Chondrocyte (in vitro differentiated cells): ENCODE results near the gene EXOC3L2. TPM values are rescaled to one million over a fixed set of nuclear protein-coding genes. Genes with fewer than 3 reads are reported as not detected.

Experiments used
- DNase-seq: peaks from one replicate; pipeline ENCODE4 v3.0.0; 2021; ENCODE audit warnings: mixed read lengths, low spot score
- H3K27ac Mint-ChIP-seq: one replicate; pipeline ENCODE4 v1.8.0; 2021; ENCODE audit warnings: mild to moderate bottlenecking, moderate library complexity, mixed read lengths; ENCODE audit not compliant: unreplicated experiment
- H3K27me3 Mint-ChIP-seq: 2 replicates; pipeline ENCODE4 v1.8.0; 2021; ENCODE audit warnings: low read depth, mixed read lengths
- H3K36me3 Mint-ChIP-seq: 2 replicates; pipeline ENCODE4 v1.8.0; 2021; ENCODE audit warnings: low read depth, mixed read lengths
- H3K4me1 Mint-ChIP-seq: 2 replicates; pipeline ENCODE4 v1.8.0; 2021; ENCODE audit warnings: low read depth, mild to moderate bottlenecking, mixed read lengths
- H3K4me3 Mint-ChIP-seq: one replicate; pipeline ENCODE4 v1.8.0; 2021; ENCODE audit warnings: mild to moderate bottlenecking, moderate library complexity, mixed read lengths; ENCODE audit not compliant: unreplicated experiment
- H3K9me3 Mint-ChIP-seq: 2 replicates; pipeline ENCODE4 v1.8.0; 2021; ENCODE audit warnings: low read depth, mixed read lengths
- total RNA-seq: library from RNA; stranded (reverse); gene quantifications from 3 replicates; pipeline ENCODE4 v1.2.1, GENCODE V29; 2021
- TF ChIP-seq, protein P1 (sequence below): fragments of 200-600 bp; sonication (generic); IDR thresholded peaks from 2 replicates; pipeline ENCODE4 v1.5.0; 2021; ENCODE audit warnings: antibody characterized with exemption, mild to moderate bottlenecking, moderate library complexity

The EXOC3L2 gene
- total RNA-seq, 1 donor from 2014 or later, result 0.37 TPM

DNA sequence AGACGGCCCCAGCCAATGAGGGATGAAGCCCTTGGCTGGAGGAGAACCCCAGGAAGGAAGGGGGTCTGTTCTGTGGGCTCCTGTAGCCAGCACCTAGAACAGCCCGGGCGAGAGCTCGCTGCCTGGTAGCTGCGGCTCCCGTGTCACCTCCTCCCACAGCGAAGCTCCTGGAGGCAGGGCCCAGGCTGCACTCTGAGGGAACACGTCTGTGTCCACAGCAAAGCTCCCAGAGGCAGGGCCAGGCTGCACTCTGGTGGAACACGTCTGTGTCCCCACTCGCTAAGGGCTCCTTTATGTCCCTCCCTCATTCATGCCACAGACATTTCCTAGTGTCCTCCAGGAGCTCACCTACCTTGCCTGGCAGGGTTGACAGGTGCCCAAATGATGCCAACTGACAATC lies 75.6 kb downstream of the EXOC3L2 start:
- Mint-ChIP-seq H3K4me1 (peaks cover 3% of the 10 kb centered on the region), H3K27me3 (no peaks in the 10 kb centered on the region), H3K4me3 (no peak overlapping the region), H3K27ac (no peak overlapping the region), H3K36me3 (no peaks in the 10 kb centered on the region), H3K9me3 (no peaks in the 10 kb centered on the region)
- no peak for DNase-seq
- TF ChIP-seq, protein P1, sequence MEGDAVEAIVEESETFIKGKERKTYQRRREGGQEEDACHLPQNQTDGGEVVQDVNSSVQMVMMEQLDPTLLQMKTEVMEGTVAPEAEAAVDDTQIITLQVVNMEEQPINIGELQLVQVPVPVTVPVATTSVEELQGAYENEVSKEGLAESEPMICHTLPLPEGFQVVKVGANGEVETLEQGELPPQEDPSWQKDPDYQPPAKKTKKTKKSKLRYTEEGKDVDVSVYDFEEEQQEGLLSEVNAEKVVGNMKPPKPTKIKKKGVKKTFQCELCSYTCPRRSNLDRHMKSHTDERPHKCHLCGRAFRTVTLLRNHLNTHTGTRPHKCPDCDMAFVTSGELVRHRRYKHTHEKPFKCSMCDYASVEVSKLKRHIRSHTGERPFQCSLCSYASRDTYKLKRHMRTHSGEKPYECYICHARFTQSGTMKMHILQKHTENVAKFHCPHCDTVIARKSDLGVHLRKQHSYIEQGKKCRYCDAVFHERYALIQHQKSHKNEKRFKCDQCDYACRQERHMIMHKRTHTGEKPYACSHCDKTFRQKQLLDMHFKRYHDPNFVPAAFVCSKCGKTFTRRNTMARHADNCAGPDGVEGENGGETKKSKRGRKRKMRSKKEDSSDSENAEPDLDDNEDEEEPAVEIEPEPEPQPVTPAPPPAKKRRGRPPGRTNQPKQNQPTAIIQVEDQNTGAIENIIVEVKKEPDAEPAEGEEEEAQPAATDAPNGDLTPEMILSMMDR, result no peak

DNA sequence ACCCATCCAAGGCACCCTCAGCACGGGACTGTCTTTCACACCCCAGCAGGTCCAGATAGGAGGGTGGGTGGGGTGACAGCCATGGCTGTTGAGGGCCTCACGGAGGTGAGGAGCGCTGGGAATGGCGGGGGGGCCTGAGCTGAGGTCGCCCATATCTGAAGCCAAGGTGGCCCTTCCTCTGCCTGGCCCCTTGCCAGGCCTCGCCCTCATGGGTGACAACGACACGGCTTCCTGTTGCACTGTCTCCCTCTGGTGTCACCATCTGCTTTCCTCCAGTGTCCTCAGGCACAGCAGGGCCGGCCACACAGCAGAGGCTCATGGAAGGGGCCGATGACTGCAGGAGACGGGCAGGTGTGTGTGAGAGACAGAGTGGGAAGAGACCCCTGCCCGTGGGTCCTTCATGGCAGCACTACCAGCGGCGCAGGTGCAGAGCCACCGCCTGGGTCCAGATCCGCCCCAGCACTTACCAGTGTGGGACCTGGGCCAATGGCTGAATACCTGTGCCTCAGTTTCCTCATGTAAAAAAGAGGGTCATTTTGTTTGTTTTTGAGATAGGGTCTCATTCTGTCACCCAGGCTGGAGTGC lies 76.3 kb downstream of the EXOC3L2 start:
- no peaks in the 10 kb centered on the region for H3K9me3 Mint-ChIP-seq
- no peak overlapping the region for H3K27ac Mint-ChIP-seq
- no peak overlapping the region for H3K4me3 Mint-ChIP-seq
- no peak for DNase-seq
- H3K4me1 Mint-ChIP-seq, result peaks cover 3% of the 10 kb centered on the region
- no peaks in the 10 kb centered on the region for H3K36me3 Mint-ChIP-seq
- TF ChIP-seq, protein P1, result no peak
- H3K27me3 Mint-ChIP-seq, result no peaks in the 10 kb centered on the region

DNA sequence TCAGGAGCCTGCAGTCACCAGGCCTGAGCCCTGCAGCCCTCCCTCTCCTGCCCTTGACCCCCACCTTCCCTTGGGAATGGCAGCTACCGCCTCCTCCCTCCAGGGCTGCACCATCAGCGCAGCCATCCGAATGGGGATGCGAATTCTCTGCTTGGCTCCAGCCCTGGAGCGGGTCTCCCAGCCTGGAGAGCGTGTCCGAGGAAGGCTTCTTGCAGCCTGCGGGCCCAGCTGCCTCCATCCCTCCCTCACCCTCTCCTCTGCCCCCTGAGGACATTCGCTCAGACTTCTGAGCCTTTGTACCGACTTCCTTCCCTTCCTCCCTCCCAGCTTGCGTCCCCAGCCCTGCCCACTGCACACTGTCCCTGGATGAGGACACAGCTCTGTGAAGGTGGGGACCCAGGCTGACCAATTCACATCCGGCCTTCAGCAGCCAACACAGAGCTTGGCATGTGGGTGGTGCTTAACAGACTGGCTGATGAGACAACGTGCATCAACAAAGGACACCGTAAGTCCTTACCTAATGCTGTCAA lies 78.4 kb downstream of the EXOC3L2 start:
- Mint-ChIP-seq H3K4me1 (peaks cover 3% of the 10 kb centered on the region), H3K4me3 (no peak overlapping the region), H3K36me3 (no peaks in the 10 kb centered on the region), H3K27me3 (no peaks in the 10 kb centered on the region), H3K27ac (no peak overlapping the region), H3K9me3 (no peaks in the 10 kb centered on the region)
- no peak for DNase-seq
- TF ChIP-seq, protein P1, result no peak

DNA sequence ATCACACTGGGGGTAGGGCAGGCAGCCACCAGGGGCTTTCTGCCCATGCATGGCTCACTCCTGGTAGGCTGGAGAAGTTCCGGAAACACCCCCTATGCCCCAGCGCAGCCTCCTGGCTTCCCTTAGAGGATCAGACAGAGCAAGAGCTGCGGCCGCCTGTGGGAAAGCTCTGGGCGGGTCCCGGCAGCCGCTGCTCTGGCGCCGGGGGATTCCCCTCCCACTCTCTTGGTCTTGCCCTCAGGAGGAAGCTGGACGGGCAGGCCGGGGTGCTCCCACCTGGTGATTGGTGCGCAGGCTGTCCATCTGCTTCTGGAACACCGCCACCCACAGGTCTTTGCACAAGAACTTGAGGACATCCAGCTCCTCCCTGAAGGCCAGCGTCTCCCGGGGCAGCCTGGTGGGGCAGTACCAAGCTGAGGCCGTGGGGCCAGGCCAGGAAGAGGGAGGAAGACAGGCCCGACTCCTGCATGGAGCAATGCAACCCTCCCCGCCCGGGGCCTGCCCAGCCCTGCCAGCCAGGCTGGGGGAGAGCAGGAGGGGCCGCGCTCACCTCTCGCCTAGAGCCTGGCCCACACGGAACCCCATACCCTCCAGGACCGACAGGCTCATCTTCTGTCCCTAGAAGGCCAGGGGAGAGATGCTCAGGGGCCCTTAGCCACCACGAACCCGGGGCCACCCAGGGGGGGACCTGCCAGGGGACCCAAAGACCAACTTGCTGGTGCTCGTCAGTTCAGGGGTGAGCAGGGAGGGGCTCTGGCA lies 80.5 kb downstream of the EXOC3L2 start:
- TF ChIP-seq, protein P1, result peak; percentile 10
- no peak overlapping the region for H3K4me3 Mint-ChIP-seq
- no peaks in the 10 kb centered on the region for H3K9me3 Mint-ChIP-seq
- peaks cover 3% of the 10 kb centered on the region for H3K4me1 Mint-ChIP-seq
- no peak for DNase-seq
- peaks cover 4% of the 10 kb centered on the region for H3K27me3 Mint-ChIP-seq
- H3K36me3 Mint-ChIP-seq, result no peaks in the 10 kb centered on the region
- no peak overlapping the region for H3K27ac Mint-ChIP-seq

DNA sequence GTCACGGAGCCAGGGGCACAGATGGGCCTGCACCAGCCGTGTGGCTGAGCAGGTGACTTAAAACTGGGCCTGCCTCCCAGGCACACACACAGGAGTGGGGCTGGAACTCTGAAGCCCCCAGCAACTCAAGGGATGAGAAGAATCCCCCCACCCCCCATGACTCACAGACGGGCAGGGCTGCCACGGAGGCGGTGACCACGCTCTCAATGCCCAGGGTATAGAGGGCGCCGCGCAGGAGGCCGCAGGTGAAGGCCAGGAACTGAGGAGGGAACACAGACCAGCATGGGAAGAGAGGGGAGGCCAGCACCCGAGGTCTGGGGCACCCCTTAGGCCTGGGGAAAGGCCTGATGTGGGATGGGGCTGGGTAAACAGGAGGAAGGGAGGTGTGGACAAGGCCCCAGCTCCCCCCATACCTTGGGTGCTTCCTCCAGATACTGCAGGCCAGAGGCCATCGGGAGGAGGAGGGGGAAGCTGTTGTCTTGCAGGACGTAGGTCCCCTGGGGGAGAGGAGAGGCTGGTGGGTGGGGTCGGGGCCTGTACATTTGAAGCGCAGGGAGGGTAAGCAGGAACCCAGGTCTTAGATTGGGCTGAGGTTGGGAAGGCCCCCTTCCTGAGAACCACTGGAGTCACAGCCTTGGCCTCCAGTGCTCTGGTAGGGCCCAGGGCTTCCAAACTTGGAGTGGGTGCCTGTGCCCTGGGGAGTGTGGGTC lies 81.3 kb downstream of the EXOC3L2 start:
- Mint-ChIP-seq H3K36me3 (no peaks in the 10 kb centered on the region), H3K4me3 (no peak overlapping the region), H3K9me3 (no peaks in the 10 kb centered on the region), H3K27ac (no peak overlapping the region), H3K4me1 (peaks cover 3% of the 10 kb centered on the region), H3K27me3 (peaks cover 4% of the 10 kb centered on the region)
- TF ChIP-seq, protein P1, result no peak
- DNase-seq, result no peak
